Transverse colon (tissue), 4 donors: ENCODE measurements around the gene APBA3.

ENCODE experiments used
- POLR2A ChIP-seq: fragments of 450-650 bp; IDR thresholded peaks from one replicate; pipeline ENCODE4 v1.6.1; 2016; ENCODE audit warnings: antibody characterized with exemption, mild to moderate bottlenecking, moderate library complexity
- POLR2AphosphoS5 ChIP-seq, 3 donors: sonication (generic); formaldehyde crosslinking; IDR thresholded peaks; one replicate each; pipeline ENCODE4 v1.6.1; 2016; ENCODE audit warnings: antibody characterized with exemption in 3 of 3
- TF ChIP-seq, protein P1 (sequence below), 5 experiments: fragments of 200-600 bp in 3 of 5; fragments of 450-650 bp in 2 of 5; sonication (generic) in 3 of 5; IDR thresholded peaks; 1 replicate in 2 of 5; 2 replicates in 3 of 5; pipeline ENCODE4 v1.5.1; 2016 to 2017; ENCODE audit warnings: antibody characterized with exemption in 5 of 5, inconsistent platforms in 3 of 5, mild to moderate bottlenecking in 2 of 5, moderate library complexity in 1 of 5

- TF ChIP-seq POLR2A = no peak
- TF ChIP-seq, protein P1, sequence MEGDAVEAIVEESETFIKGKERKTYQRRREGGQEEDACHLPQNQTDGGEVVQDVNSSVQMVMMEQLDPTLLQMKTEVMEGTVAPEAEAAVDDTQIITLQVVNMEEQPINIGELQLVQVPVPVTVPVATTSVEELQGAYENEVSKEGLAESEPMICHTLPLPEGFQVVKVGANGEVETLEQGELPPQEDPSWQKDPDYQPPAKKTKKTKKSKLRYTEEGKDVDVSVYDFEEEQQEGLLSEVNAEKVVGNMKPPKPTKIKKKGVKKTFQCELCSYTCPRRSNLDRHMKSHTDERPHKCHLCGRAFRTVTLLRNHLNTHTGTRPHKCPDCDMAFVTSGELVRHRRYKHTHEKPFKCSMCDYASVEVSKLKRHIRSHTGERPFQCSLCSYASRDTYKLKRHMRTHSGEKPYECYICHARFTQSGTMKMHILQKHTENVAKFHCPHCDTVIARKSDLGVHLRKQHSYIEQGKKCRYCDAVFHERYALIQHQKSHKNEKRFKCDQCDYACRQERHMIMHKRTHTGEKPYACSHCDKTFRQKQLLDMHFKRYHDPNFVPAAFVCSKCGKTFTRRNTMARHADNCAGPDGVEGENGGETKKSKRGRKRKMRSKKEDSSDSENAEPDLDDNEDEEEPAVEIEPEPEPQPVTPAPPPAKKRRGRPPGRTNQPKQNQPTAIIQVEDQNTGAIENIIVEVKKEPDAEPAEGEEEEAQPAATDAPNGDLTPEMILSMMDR (IDR thresholded peaks at IDR 0.05) = no peak
- TF ChIP-seq POLR2AphosphoS5 (IDR thresholded peaks at IDR 0.05) = no peak
Observed at GRCh38 chr19:3776479-3777040, 15.1 kb upstream of the APBA3 start.
